Gastrocnemius medialis (tissue), 4 donors: ENCODE results near the gene SLC5A11. TPM values are rescaled to one million over a fixed set of nuclear protein-coding genes. Genes with fewer than 3 reads are reported as not detected.

Source experiments
- ATAC-seq, 2 donors: fragments of 150-250 bp; one replicate each; pipeline ENCODE4 v1.9.1; 2016
- DNase-seq, 2 donors: peaks; one replicate each; pipeline ENCODE4 v3.0.0-alpha.2; 2019
- H3K27ac ChIP-seq, 4 donors: fragments of 200-600 bp; sonication (generic); 1 replicate in 1 of 4; 2 replicates in 3 of 4; pipeline ENCODE4 v1.5.1; 2016 to 2018; ENCODE audit warnings: mild to moderate bottlenecking in 2 of 4, moderate library complexity in 1 of 4
- H3K27me3 ChIP-seq, 3 donors: fragments of 200-600 bp; sonication (generic) in 2 of 3; 1 replicate in 1 of 3; 2 replicates in 2 of 3; pipeline versions ENCODE4 v1.5.1 to v1.6.0; 2016 to 2019; ENCODE audit warnings: mild to moderate bottlenecking in 1 of 3, moderate library complexity in 1 of 3
- H3K36me3 ChIP-seq, 2 donors: fragments of 200-600 bp; sonication (generic) in 1 of 2; one replicate each; pipeline ENCODE4 v1.5.1; 2017 to 2018
- H3K4me1 ChIP-seq, 2 donors: fragments of 200-600 bp; sonication (generic) in 1 of 2; one replicate each; pipeline ENCODE4 v1.5.1; 2016 to 2017; ENCODE audit warnings: mild to moderate bottlenecking in 2 of 2
- H3K4me3 ChIP-seq, 4 donors: fragments of 200-600 bp; sonication (generic) in 3 of 4; 1 replicate in 1 of 4; 2 replicates in 3 of 4; pipeline ENCODE4 v1.5.1; 2016 to 2019; ENCODE audit warnings: mild to moderate bottlenecking in 2 of 4
- H3K9me3 ChIP-seq, 3 donors: fragments of 200-600 bp; sonication (generic) in 2 of 3; 1 replicate in 1 of 3; 2 replicates in 2 of 3; pipeline ENCODE4 v1.5.1; 2016 to 2019
- CTCF ChIP-seq, 5 experiments: fragments of 450-650 bp in 3 of 5; fragments of 200-600 bp in 2 of 5; sonication (generic) in 2 of 5; IDR thresholded peaks in 4 of 5; conservative IDR thresholded peaks in 1 of 5; 1 replicate in 4 of 5; 2 replicates in 1 of 5; pipeline ENCODE4 v1.5.1; 2016 to 2019; ENCODE audit warnings: antibody characterized with exemption in 5 of 5, mild to moderate bottlenecking in 3 of 5, moderate library complexity in 3 of 5
- POLR2A ChIP-seq, 2 donors: fragments of 450-650 bp; IDR thresholded peaks; one replicate each; pipeline ENCODE4 v1.6.1; 2017; ENCODE audit warnings: antibody characterized with exemption in 2 of 2, mild to moderate bottlenecking in 2 of 2, moderate library complexity in 2 of 2
- in situ Hi-C, 4 donors: fragments of 200-750 bp; cut with MboI; loops; one replicate each; pipeline versions ENCODE4 v1.15.0 to v1.8.0; 2017; ENCODE audit warnings: low sequenced_read_pairs in 4 of 4
- intact Hi-C: fragments of 100-400 bp; cut with DNase I; formaldehyde crosslinking; loops from one replicate; pipeline ENCODE4 v1.15.1; 2023; ENCODE audit warnings: low total_unique reads
- total RNA-seq, 4 donors: library from RNA; depleted of rRNA; stranded (reverse); fragments of >200 nt; gene quantifications; one replicate each; pipeline versions ENCODE4 v1.1.0 to v1.2.3, GENCODE V29; 2016

SLC5A11 gene
- total RNA-seq, 4 donors from 2014 or later: 0.20 to 0.66 TPM; not detected in 2

- Histone ChIP-seq H3K27me3 (no peaks in the 10 kb centered on the region), H3K4me3 (no peak overlapping the region), H3K27ac (no peak overlapping the region), H3K9me3 (no peaks in the 10 kb centered on the region), H3K36me3 (no peaks in the 10 kb centered on the region), H3K4me1 (no peaks in the 10 kb centered on the region)
- in situ Hi-C loops (no loop called here), intact Hi-C loops (no loop called here)
- TF ChIP-seq POLR2A (IDR thresholded peaks at IDR 0.05) (no peak), CTCF (IDR thresholded peaks at IDR 0.05 in 4 of 5, conservative IDR thresholded peaks at IDR 0.05 in 1 of 5) (no peak)
- ATAC-seq (no peak), DNase-seq (no peak)
These were observed 3.9 kb downstream of the SLC5A11 start for GRCh38 chr16:24849641-24850040.

- H3K27me3 ChIP-seq: no peaks in the 10 kb centered on the region
- TF ChIP-seq POLR2A (IDR thresholded peaks at IDR 0.05) (no peak), CTCF (IDR thresholded peaks at IDR 0.05 in 4 of 5, conservative IDR thresholded peaks at IDR 0.05 in 1 of 5) (no peak)
- H3K4me1 ChIP-seq: no peaks in the 10 kb centered on the region
- no peak overlapping the region for H3K27ac ChIP-seq
- in situ Hi-C loops: no loop called here
- no peaks in the 10 kb centered on the region for H3K36me3 ChIP-seq
- no peak overlapping the region for H3K4me3 ChIP-seq
- ATAC-seq (no peak), DNase-seq (no peak)
- intact Hi-C loops: no loop called here
- no peaks in the 10 kb centered on the region for H3K9me3 ChIP-seq
These were observed 4.7 kb downstream of the SLC5A11 start for GRCh38 chr16:24850289-24850938.

- Histone ChIP-seq H3K27ac (no peak overlapping the region), H3K9me3 (no peaks in the 10 kb centered on the region), H3K4me1 (no peaks in the 10 kb centered on the region), H3K27me3 (no peaks in the 10 kb centered on the region), H3K36me3 (no peaks in the 10 kb centered on the region), H3K4me3 (no peak overlapping the region)
- ATAC-seq: no peak
- in situ Hi-C loops: no loop called here
- no peak for DNase-seq
- TF ChIP-seq POLR2A (IDR thresholded peaks at IDR 0.05) (no peak), CTCF (IDR thresholded peaks at IDR 0.05 in 4 of 5, conservative IDR thresholded peaks at IDR 0.05 in 1 of 5) (no peak)
- intact Hi-C loops: no loop called here
These were observed 5.9 kb downstream of the SLC5A11 start for GRCh38 chr16:24851700-24852099.

- in situ Hi-C loops: no loop called here
- ATAC-seq (no peak), DNase-seq (no peak)
- Histone ChIP-seq H3K27me3 (no peaks in the 10 kb centered on the region), H3K9me3 (no peaks in the 10 kb centered on the region), H3K4me1 (no peaks in the 10 kb centered on the region), H3K27ac (no peak overlapping the region), H3K4me3 (no peak overlapping the region), H3K36me3 (no peaks in the 10 kb centered on the region)
- TF ChIP-seq POLR2A (IDR thresholded peaks at IDR 0.05) (no peak), CTCF (IDR thresholded peaks at IDR 0.05 in 4 of 5, conservative IDR thresholded peaks at IDR 0.05 in 1 of 5) (no peak)
- intact Hi-C loops: no loop called here
These were observed 6.5 kb downstream of the SLC5A11 start for GRCh38 chr16:24852281-24852721.
